A549 (cell line): ENCODE measurements around the gene PACSIN1. TPM values are rescaled to one million over a fixed set of nuclear protein-coding genes. Genes with fewer than 3 reads are reported as not detected.

ENCODE experiments used
- ATAC-seq, 2 experiments: fragments of 200-7000 bp in 1 of 2; fragments of >200 bp in 1 of 2; cut with Nextera tagmentation in 1 of 2; cut with Tn5 transposase in 1 of 2; 3 replicates each; pipeline versions ENCODE4 v1.8.0 to v1.9.1; 2018 to 2020; ENCODE audit warnings: mild to moderate bottlenecking in 1 of 2, moderate library complexity in 1 of 2
- CTCF ChIA-PET: fragments of 300-600 bp; sonication (Branson Sonifier 250); formaldehyde crosslinking; extraction: SDS; loops from one replicate; lab custom pipeline; 2021; ENCODE audit warnings: antibody characterized with exemption, inconsistent platforms; lab: Yijun Ruan, JAX
- POLR2A ChIA-PET: fragments of 350-600 bp; formaldehyde crosslinking; extraction: SDS; loops from one replicate; lab custom pipeline; 2021; ENCODE audit warnings: antibody characterized with exemption, inconsistent platforms; lab: Yijun Ruan, JAX
- DNase-seq, 2 experiments: peaks; one replicate each; pipeline versions ENCODE4 v3.0.0 to v3.0.0-alpha.2; 2011 to 2016; ENCODE audit warnings: low read depth in 1 of 2, low spot score in 1 of 2
- FAIRE-seq: peaks from 2 replicates; lab custom pipeline; 2011; peaks lifted over from hg19 to GRCh38; lab: Jason Lieb, UNC
- H3K27ac ChIP-seq, 2 experiments: fragments of >200 bp; sonication (Bioruptor Twin); formaldehyde crosslinking; 3 replicates each; pipeline ENCODE4 v1.5.1; 2016 to 2017
- H3K4me1 ChIP-seq: fragments of >200 bp; sonication (Bioruptor Twin); formaldehyde crosslinking; 3 replicates; pipeline ENCODE4 v1.6.1; 2016
- H3K4me2 ChIP-seq: fragments of >200 bp; sonication (Bioruptor Twin); formaldehyde crosslinking; 3 replicates; pipeline ENCODE4 v1.6.1; 2016
- H3K4me3 ChIP-seq: fragments of >200 bp; sonication (Bioruptor Twin); formaldehyde crosslinking; 3 replicates; pipeline ENCODE4 v1.5.1; 2016
- H3K9me3 ChIP-seq: fragments of >200 bp; sonication (Bioruptor Twin); formaldehyde crosslinking; 3 replicates; pipeline ENCODE4 v1.6.1; 2016
- BCL3 ChIP-seq: fragments of >200 bp; sonication (Bioruptor Twin); formaldehyde crosslinking; IDR thresholded peaks from 3 replicates; pipeline ENCODE4 v1.6.1; 2016
- CBX8 ChIP-seq: fragments of 200-600 bp; sonication (generic); IDR thresholded peaks from 2 replicates; pipeline ENCODE4 v1.6.1; 2016
- CHD2 ChIP-seq: fragments of 150-350 bp; IDR thresholded peaks from 2 replicates; pipeline ENCODE4 v1.6.1; 2014; ENCODE audit warnings: low read length; ENCODE audit not compliant: partially characterized antibody
- CHD4 ChIP-seq: fragments of 200-600 bp; sonication (generic); IDR thresholded peaks from 2 replicates; pipeline ENCODE4 v1.6.1; 2016; ENCODE audit warnings: antibody characterized with exemption, mild to moderate bottlenecking, borderline replicate concordance
- EHMT2 ChIP-seq: fragments of 200-600 bp; sonication (generic); IDR thresholded peaks from 2 replicates; pipeline ENCODE4 v1.6.1; 2016; ENCODE audit warnings: antibody characterized with exemption, low read depth, mild to moderate bottlenecking, moderate library complexity
- EP300 ChIP-seq, 2 experiments: fragments of >200 bp; sonication (Bioruptor Twin); formaldehyde crosslinking; IDR thresholded peaks; 2 replicates in 1 of 2; 3 replicates in 1 of 2; pipeline ENCODE4 v1.6.1; 2016 to 2017
- FOSB ChIP-seq: fragments of 250-450 bp; sonication (Bioruptor Pico); IDR thresholded peaks from 2 replicates; pipeline ENCODE4 v1.5.0; 2020; ENCODE audit warnings: mild to moderate bottlenecking, moderate library complexity
- FOXS1 ChIP-seq: fragments of 250-450 bp; sonication (Bioruptor Pico); IDR thresholded peaks from 2 replicates; pipeline ENCODE4 v1.5.0; 2020; ENCODE audit warnings: mild to moderate bottlenecking, moderate library complexity
- GATA3 ChIP-seq: IDR thresholded peaks from 2 replicates; pipeline ENCODE4 v1.6.1; 2012; ENCODE audit warnings: borderline replicate concordance
- HEYL ChIP-seq: fragments of 250-450 bp; sonication (Bioruptor Pico); IDR thresholded peaks from 2 replicates; pipeline ENCODE4 v1.8.0; 2021; ENCODE audit warnings: mild to moderate bottlenecking, moderate library complexity
- HOXA7 ChIP-seq: fragments of 250-450 bp; sonication (Bioruptor Pico); IDR thresholded peaks from 2 replicates; pipeline ENCODE4 v1.5.0; 2020; ENCODE audit warnings: mild to moderate bottlenecking, moderate library complexity
- HOXB5 ChIP-seq: fragments of 250-450 bp; sonication (Bioruptor Pico); IDR thresholded peaks from 2 replicates; pipeline ENCODE4 v1.5.0; 2020; ENCODE audit warnings: mild to moderate bottlenecking, moderate library complexity
- KDM1A ChIP-seq: fragments of 200-600 bp; sonication (generic); IDR thresholded peaks from 2 replicates; pipeline ENCODE4 v1.6.1; 2016; ENCODE audit warnings: low read depth, mild to moderate bottlenecking
- MAFK ChIP-seq: fragments of 450-650 bp; IDR thresholded peaks from 2 replicates; pipeline ENCODE4 v1.6.1; 2014; ENCODE audit not compliant: partially characterized antibody
- MAZ ChIP-seq: fragments of 150-350 bp; IDR thresholded peaks from 2 replicates; pipeline ENCODE4 v1.6.1; 2014; ENCODE audit warnings: antibody characterized with exemption, low read depth, low read length, borderline replicate concordance
- MYC ChIP-seq: IDR thresholded peaks from 2 replicates; pipeline ENCODE4 v1.6.1; 2012; ENCODE audit warnings: mild to moderate bottlenecking, inconsistent platforms, low read length, improper control_type of control experiment, borderline replicate concordance
- NFE2L2 ChIP-seq: fragments of 150-350 bp; conservative IDR thresholded peaks from 2 replicates; pipeline ENCODE4 v1.6.1; 2014; ENCODE audit warnings: low read length
- POLR2AphosphoS2 ChIP-seq: conservative IDR thresholded peaks from 2 replicates; pipeline ENCODE4 v1.6.1; 2012; ENCODE audit warnings: low read length, improper control_type of control experiment, inconsistent platforms
- RFX5 ChIP-seq: fragments of 450-650 bp; IDR thresholded peaks from 2 replicates; pipeline ENCODE4 v1.7.1; 2014; ENCODE audit warnings: antibody characterized with exemption, mild to moderate bottlenecking, moderate library complexity
- TFCP2L1 ChIP-seq: fragments of 250-450 bp; sonication (Bioruptor Pico); IDR thresholded peaks from 2 replicates; pipeline ENCODE4 v1.5.0; 2021; ENCODE audit warnings: mild to moderate bottlenecking
- ZNF302 ChIP-seq: fragments of 250-450 bp; sonication (Bioruptor Pico); IDR thresholded peaks from 2 replicates; pipeline ENCODE4 v1.9.0; 2021; ENCODE audit warnings: inconsistent platforms, mild to moderate bottlenecking, moderate library complexity
- ZSCAN20 ChIP-seq: fragments of 250-450 bp; sonication (Bioruptor Pico); IDR thresholded peaks from 2 replicates; pipeline ENCODE4 v1.8.0; 2022; ENCODE audit warnings: mild to moderate bottlenecking, moderate library complexity
- WGBS: methylation state at CpG from one replicate; pipeline ENCODE4 v1.1.6; 2017; ENCODE audit errors: missing lambda C conversion rate; 5-methylcytosine and 5-hydroxymethylcytosine counted together
- polyA plus RNA-seq, 4 experiments: library from polyadenylated mRNA; depleted of rRNA in 3 of 4; stranded (reverse); fragments of >200 nt; fragmentation: RNase III in 1 of 4; extraction: RNeasy Plus Mini Kit Qiagen cat#74134 plus additional on column Dnase treatment in 1 of 4; gene quantifications; 2 replicates in 3 of 4; 3 replicates in 1 of 4; pipeline ENCODE4 v1.2.3, GENCODE V29; 2011 to 2017
- TF ChIP-seq, protein P1 (sequence below): fragments of 200-600 bp; sonication (generic); IDR thresholded peaks from 2 replicates; pipeline ENCODE4 v1.6.1; 2016; ENCODE audit warnings: antibody characterized with exemption, mild to moderate bottlenecking, moderate library complexity

PACSIN1 gene
- polyA plus RNA-seq, 2 of the 4 experiments (the other 2 are of a cell fraction): 0.14 to 0.30 TPM

GRCh38 chr6:34418367-34418766 is 47.5 kb upstream of the PACSIN1 start:
- FAIRE-seq: no peak
- ChIA-PET POLR2A (no interaction called here), CTCF (interaction anchor here (1.0 kb wide), 1 partner anchor 222 kb away, joined by 4 read pairs; no protein-coding TSS in a partner anchor)

GRCh38 chr6:34423254-34423653 is 42.6 kb upstream of the PACSIN1 start:
- Histone ChIP-seq H3K9me3 (no peaks in the 10 kb centered on the region), H3K4me3 (peak overlapping the region; percentile 97; the same call in 2 of the 3 replicates), H3K27ac (no peak overlapping the region), H3K4me2 (peak overlapping the region; percentile 84; the same call in 2 of the 3 replicates), H3K4me1 (peaks cover 37% of the 10 kb centered on the region)
- no peak for ATAC-seq
- TF ChIP-seq FOXS1 (CRISPR knock-in tag) (no peak), EHMT2 (no peak), KDM1A (no peak), BCL3 (no peak)
- TF ChIP-seq, protein P1, sequence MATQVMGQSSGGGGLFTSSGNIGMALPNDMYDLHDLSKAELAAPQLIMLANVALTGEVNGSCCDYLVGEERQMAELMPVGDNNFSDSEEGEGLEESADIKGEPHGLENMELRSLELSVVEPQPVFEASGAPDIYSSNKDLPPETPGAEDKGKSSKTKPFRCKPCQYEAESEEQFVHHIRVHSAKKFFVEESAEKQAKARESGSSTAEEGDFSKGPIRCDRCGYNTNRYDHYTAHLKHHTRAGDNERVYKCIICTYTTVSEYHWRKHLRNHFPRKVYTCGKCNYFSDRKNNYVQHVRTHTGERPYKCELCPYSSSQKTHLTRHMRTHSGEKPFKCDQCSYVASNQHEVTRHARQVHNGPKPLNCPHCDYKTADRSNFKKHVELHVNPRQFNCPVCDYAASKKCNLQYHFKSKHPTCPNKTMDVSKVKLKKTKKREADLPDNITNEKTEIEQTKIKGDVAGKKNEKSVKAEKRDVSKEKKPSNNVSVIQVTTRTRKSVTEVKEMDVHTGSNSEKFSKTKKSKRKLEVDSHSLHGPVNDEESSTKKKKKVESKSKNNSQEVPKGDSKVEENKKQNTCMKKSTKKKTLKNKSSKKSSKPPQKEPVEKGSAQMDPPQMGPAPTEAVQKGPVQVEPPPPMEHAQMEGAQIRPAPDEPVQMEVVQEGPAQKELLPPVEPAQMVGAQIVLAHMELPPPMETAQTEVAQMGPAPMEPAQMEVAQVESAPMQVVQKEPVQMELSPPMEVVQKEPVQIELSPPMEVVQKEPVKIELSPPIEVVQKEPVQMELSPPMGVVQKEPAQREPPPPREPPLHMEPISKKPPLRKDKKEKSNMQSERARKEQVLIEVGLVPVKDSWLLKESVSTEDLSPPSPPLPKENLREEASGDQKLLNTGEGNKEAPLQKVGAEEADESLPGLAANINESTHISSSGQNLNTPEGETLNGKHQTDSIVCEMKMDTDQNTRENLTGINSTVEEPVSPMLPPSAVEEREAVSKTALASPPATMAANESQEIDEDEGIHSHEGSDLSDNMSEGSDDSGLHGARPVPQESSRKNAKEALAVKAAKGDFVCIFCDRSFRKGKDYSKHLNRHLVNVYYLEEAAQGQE: no peak
- ChIA-PET CTCF (interaction anchor here (1.1 to 2.4 kb wide), 4 partner anchors 8 to 260 kb away, joined by 3 to 13 read pairs (median 4); no protein-coding TSS in a partner anchor), POLR2A (interaction anchor here (0.8 kb wide), 1 partner anchor 186 kb away, joined by 3 read pairs; the partner anchor contains the start of gene HMGA1)
- FAIRE-seq: no peak
- DNase-seq: no peak
- WGBS: 98% methylated on average over 5 of the region's 5 CpGs

More at GRCh38 chr6:34418367-34418766, 47.5 kb upstream of the PACSIN1 start:
- ATAC-seq (no peak), DNase-seq (no peak)
- Histone ChIP-seq H3K4me2 (no peak overlapping the region), H3K4me3 (no peak overlapping the region), H3K9me3 (no peaks in the 10 kb centered on the region), H3K4me1 (peaks cover 36% of the 10 kb centered on the region), H3K27ac (no peak overlapping the region)
- TF ChIP-seq RFX5 (no peak), FOSB (CRISPR knock-in tag) (no peak), ZNF302 (no peak), CHD4 (no peak), NFE2L2 (no peak), HOXB5 (CRISPR knock-in tag) (no peak), MYC (no peak), TFCP2L1 (CRISPR knock-in tag) (no peak), MAZ (no peak), GATA3 (no peak), CHD2 (no peak), EP300 (IDR thresholded peaks at IDR 0.05) (no peak), POLR2AphosphoS2 (no peak), CBX8 (no peak), MAFK (no peak), HOXA7 (CRISPR knock-in tag) (no peak), ZSCAN20 (CRISPR knock-in tag) (no peak), HEYL (CRISPR knock-in tag) (no peak)
- WGBS: 89% methylated on average over 5 of the region's 5 CpGs
